Small intestine (tissue), 7 donors: ENCODE measurements around the gene LINC00305. TPM values are rescaled to one million over a fixed set of nuclear protein-coding genes. Genes with fewer than 3 reads are reported as not detected.

Experiments used
- DNase-seq, 2 donors: peaks; one replicate each; pipeline versions ENCODE4 v3.0.0 to v3.0.0-alpha.2; 2013
- FAIRE-seq: peaks from 2 replicates; lab custom pipeline; 2012; peaks lifted over from hg19 to GRCh38; lab: Jason Lieb, UNC
- H3K27ac ChIP-seq, 3 donors: one replicate each; pipeline ENCODE4 v1.5.1; 2013; ENCODE audit warnings: low read length in 2 of 3, mild to moderate bottlenecking in 2 of 3, control low read depth in 1 of 3, inconsistent platforms in 1 of 3, low read depth in 1 of 3, moderate library complexity in 1 of 3
- H3K27me3 ChIP-seq, 3 donors: one replicate each; pipeline ENCODE4 v1.6.1; 2013; ENCODE audit warnings: low read length in 3 of 3, inconsistent platforms in 1 of 3; ENCODE audit not compliant: control insufficient read depth in 3 of 3, insufficient read depth in 3 of 3
- H3K36me3 ChIP-seq, 3 donors: one replicate each; pipeline ENCODE4 v1.6.1; 2013; ENCODE audit warnings: low read length in 3 of 3, inconsistent platforms in 1 of 3, low read depth in 1 of 3, mild to moderate bottlenecking in 1 of 3, moderate library complexity in 1 of 3; ENCODE audit not compliant: control insufficient read depth in 3 of 3, insufficient read depth in 2 of 3
- H3K4me1 ChIP-seq, 3 donors: one replicate each; pipeline ENCODE4 v1.6.1; 2013; ENCODE audit warnings: low read length in 2 of 3, inconsistent platforms in 1 of 3, low read depth in 1 of 3, mild to moderate bottlenecking in 1 of 3, moderate library complexity in 1 of 3; ENCODE audit not compliant: control insufficient read depth in 3 of 3, insufficient read depth in 2 of 3
- H3K4me3 ChIP-seq, 3 donors: one replicate each; pipeline ENCODE4 v1.5.1; 2013; ENCODE audit warnings: low read length in 3 of 3, control low read depth in 1 of 3, inconsistent platforms in 1 of 3, low read depth in 1 of 3, mild to moderate bottlenecking in 1 of 3, moderate library complexity in 1 of 3
- H3K9me3 ChIP-seq, 2 donors: one replicate each; pipeline ENCODE4 v1.6.1; 2013; ENCODE audit warnings: low read depth in 1 of 2, low read length in 1 of 2; ENCODE audit not compliant: control insufficient read depth in 2 of 2, insufficient read depth in 1 of 2
- WGBS, 3 donors: extraction: QIAGEN DNeasy Blood & Tissue Kit; methylation state at CpG; one replicate each; pipeline ENCODE4 v1.1.7; 2013; 5-methylcytosine and 5-hydroxymethylcytosine counted together
- polyA plus RNA-seq, 4 donors: library from polyadenylated mRNA; stranded (reverse) in 3 of 4; unstranded in 1 of 4; fragments of 200-250 nt in 3 of 4; fragments of 120-200 nt in 1 of 4; gene quantifications; one replicate each; pipeline versions ENCODE4 v1.2.1 to v1.2.3, GENCODE V29; 2013
- donor health status: healthy with polysubstance abuse.
- donor health status: control.
- donor health status: control.
- donor health status: Bipolar disorder and iron deficiency.
- donor health status: healthy.

Gene LINC00305
- polyA plus RNA-seq, 4 donors, result not detected

DNA sequence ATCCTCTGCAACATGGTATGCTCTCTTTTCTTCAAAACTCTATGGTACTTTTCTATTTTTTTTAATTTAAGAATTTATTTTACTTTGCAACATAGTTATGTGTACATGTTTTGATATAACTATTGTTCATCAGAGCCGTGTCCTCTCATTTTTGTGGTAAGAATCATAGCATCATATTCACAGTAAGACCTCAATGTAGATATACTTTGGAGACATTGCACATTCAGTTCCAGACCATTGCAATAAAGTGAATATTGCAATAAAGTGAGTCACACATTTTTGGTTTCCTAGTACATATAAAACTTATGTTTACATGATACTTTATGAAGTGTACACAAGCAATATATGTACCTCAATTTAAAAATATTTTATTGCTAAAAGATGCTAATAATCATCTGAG, 22.7 kb upstream of the LINC00305 start:
- Histone ChIP-seq H3K36me3 (no peaks in the 10 kb centered on the region), H3K9me3 (no peaks in the 10 kb centered on the region), H3K27me3 (no peaks in the 10 kb centered on the region), H3K4me1 (no peaks in the 10 kb centered on the region), H3K4me3 (no peak overlapping the region), H3K27ac (no peak overlapping the region)
- FAIRE-seq, result no peak
- DNase-seq, result no peak
- 42 to 85% (median 85%) methylated on average over 1 of the region's 1 CpG for WGBS, 3 donors

DNA sequence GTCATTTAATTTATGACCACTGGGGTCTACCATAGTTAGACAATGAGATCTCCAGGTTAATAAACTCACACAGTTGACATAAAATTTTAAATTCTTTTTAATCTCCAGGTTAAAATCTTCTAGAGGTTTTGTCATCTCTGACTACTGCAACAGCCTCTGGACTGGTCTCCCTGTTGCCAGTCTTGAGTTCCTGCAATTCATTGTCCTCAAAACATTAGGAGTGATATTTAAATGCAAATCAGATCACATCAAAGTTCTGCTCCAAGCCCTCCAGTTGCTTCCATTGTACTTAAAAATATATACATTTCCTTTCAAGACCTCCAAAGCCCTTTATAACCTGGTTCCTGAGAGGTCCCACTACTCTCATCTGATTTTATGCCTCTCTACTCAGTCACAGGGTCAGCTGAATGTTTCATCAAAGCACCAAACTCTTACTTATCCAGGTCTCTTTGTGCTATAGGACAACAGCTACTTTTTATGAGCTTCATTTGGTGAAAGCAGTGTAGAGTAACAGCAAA, 18.6 kb upstream of the LINC00305 start:
- FAIRE-seq, result no peak
- Histone ChIP-seq H3K27me3 (no peaks in the 10 kb centered on the region), H3K9me3 (no peaks in the 10 kb centered on the region), H3K4me3 (no peak overlapping the region), H3K36me3 (no peaks in the 10 kb centered on the region), H3K27ac (no peak overlapping the region), H3K4me1 (no peaks in the 10 kb centered on the region)
- DNase-seq, result no peak

DNA sequence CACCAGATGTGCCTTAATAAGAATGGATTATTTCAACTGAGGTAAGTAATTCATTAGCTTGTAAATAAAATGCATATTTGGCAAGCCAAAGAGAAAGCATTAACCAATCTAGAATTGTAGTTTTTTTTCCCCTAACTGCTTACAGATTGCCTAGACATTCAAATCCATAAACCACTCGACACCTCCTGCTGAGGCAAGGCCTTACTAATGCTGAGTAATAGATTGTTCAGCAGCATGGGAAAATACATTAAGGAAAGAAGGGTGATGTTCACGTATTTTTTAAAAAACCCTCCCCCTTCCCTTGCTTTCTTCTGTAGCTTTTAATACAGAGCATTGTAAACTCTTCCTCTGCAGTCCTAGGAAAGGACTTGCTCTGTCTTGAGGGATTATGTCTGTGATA, 17.0 kb upstream of the LINC00305 start:
- Histone ChIP-seq H3K9me3 (no peaks in the 10 kb centered on the region), H3K27me3 (no peaks in the 10 kb centered on the region), H3K4me3 (no peak overlapping the region), H3K4me1 (no peaks in the 10 kb centered on the region), H3K27ac (no peak overlapping the region), H3K36me3 (no peaks in the 10 kb centered on the region)
- FAIRE-seq (no peak), DNase-seq (no peak)
- WGBS, 3 donors, result 30 to 34% (median 31%) methylated on average over 2 of the region's 2 CpGs

DNA sequence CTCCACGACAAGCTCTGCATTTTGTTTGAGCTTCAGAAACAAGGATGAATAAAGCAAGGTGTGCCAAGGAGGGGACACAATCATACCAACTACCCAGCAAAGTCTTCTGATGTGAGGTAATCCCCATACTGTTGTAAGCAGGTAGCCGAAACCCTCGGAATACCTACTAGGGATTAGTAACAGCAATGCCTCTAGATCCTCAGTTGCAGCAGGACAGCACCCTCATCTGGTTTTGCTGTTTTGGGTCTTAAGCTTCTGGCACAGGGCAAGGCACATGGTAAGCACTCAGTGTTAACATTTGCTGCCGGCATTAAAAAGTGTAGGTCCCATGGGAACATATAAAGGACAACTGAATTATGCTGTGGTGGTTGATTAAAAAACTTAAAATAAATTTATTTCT, 16.0 kb upstream of the LINC00305 start:
- Histone ChIP-seq H3K36me3 (no peaks in the 10 kb centered on the region), H3K9me3 (no peaks in the 10 kb centered on the region), H3K4me1 (no peaks in the 10 kb centered on the region), H3K4me3 (no peak overlapping the region), H3K27ac (no peak overlapping the region), H3K27me3 (no peaks in the 10 kb centered on the region)
- no peak for FAIRE-seq
- WGBS, 3 donors, result 82 to 90% (median 82%) methylated on average over 4 of the region's 4 CpGs
- DNase-seq, result no peak

DNA sequence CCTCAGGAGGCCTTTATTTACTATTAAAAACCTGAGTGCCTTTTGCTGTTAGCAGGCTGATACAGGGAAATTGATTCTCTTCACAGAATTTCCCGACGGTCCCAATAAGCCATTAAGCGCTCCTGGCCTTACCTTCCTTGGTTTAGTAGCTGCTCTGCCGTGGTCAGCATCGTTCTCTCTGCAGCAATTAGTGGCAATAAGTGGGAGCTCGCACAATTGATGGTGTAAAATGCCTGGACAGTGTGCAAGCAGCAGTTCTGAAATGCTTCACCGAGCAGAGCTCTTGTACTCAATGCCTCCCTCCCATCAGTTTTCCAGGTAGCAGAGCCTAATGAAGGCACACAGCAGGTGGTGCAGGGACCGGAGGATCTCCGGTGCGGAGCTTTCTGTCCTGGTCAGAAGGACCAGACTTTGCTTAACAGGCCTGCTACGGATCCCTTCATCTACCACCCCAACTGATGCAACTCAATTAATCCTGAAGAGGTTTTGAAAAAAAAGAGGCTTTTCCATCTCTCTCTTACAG, 1.1 kb upstream of the LINC00305 start:
- 81 to 85% (median 84%) methylated on average over 11 of the region's 11 CpGs for WGBS, 3 donors
- FAIRE-seq, result no peak

DNA sequence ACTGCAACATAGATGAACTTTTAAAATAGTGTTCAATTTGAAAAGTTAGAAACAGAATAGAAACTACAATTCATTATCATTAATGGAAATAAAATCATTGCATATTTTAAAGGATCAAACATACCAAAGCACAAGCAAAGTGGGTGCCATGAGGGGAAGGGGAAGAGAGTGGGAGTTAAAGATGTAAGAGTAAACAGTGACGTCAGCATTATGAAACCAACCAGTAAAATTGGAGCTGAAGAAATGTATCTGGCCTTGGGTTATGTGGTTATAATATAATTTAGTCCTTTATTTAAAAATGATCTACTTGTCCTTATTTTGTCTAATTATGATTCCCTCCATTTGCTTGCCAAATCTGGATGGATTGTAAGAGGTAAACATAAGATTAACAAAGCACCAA, 6.0 kb downstream of the LINC00305 start:
- Histone ChIP-seq H3K4me3 (no peak overlapping the region), H3K27me3 (no peaks in the 10 kb centered on the region), H3K9me3 (no peaks in the 10 kb centered on the region), H3K36me3 (no peaks in the 10 kb centered on the region), H3K4me1 (no peaks in the 10 kb centered on the region), H3K27ac (no peak overlapping the region)
- DNase-seq (no peak), FAIRE-seq (no peak)
- 79 to 81% (median 81%) methylated on average over 1 of the region's 1 CpG for WGBS, 3 donors

More for the DNA sequence above, 1.1 kb upstream of the LINC00305 start:
- H3K9me3 ChIP-seq, result no peaks in the 10 kb centered on the region
- H3K27me3 ChIP-seq, result no peaks in the 10 kb centered on the region
- no peak overlapping the region for H3K27ac ChIP-seq
- no peaks in the 10 kb centered on the region for H3K36me3 ChIP-seq
- H3K4me1 ChIP-seq, result no peaks in the 10 kb centered on the region
- DNase-seq, result no peak
- no peak overlapping the region for H3K4me3 ChIP-seq

DNA sequence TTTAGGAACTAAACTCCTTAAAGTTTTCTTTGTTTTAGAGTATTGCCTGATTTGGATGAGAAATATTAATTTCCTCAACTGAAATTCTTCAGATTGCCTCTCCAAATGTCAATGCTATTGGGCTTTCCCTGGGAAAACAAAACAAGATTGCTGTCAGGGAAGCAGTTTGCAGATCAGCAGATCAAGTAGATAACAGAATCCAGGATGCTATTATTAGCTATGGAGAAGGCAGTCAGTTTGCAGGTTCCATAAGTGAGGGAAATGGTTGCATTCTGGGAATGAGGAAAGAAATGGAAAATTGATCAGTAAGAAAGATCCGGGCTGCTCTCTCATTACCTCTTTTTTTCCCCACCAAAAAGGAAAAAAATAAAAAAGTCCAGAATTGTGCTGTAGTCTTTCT, 11.0 kb downstream of the LINC00305 start:
- FAIRE-seq (no peak), DNase-seq (no peak)
- Histone ChIP-seq H3K27me3 (no peaks in the 10 kb centered on the region), H3K36me3 (no peaks in the 10 kb centered on the region), H3K4me1 (no peaks in the 10 kb centered on the region), H3K27ac (no peak overlapping the region), H3K9me3 (no peaks in the 10 kb centered on the region), H3K4me3 (no peak overlapping the region)
- 81 to 82% (median 81%) methylated on average over 1 of the region's 1 CpG for WGBS, 3 donors

DNA sequence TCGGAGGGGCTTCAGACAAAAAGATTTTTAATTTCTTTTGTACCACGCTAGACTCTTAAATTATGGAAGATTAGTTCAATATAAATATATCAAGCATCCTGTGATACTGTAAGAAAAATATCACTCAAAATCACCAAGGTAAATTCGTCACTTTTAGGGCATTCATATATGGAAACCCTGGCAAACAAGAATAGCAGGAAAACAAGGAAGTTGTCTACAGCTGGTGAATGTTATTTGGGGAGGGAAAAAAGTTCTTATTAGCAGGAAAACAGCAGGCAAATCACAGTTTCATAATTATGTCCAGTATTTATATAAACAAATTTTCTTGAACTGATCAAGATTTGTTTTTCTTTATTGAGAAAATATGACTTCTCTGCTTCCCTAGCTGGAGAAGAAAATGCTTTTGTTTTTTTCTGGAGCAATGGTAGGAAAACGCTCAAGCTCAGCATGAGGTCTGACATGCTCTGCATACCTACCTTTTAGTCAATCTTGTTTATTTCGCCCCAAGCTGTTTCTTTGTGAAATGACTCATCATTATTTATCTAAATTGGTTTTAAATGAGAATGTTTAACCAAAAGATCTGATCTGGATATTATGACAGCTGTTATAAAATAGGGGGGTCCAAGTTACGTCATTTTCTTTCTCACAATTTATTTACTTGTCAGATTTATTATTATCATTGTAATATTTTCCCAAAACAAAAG, 14.7 kb downstream of the LINC00305 start:
- DNase-seq (no peak), FAIRE-seq (no peak)
- no peak overlapping the region for H3K27ac ChIP-seq

More for the DNA sequence above, 14.7 kb downstream of the LINC00305 start:
- Histone ChIP-seq H3K9me3 (no peaks in the 10 kb centered on the region), H3K36me3 (no peaks in the 10 kb centered on the region), H3K27me3 (no peaks in the 10 kb centered on the region), H3K4me3 (no peak overlapping the region), H3K4me1 (no peaks in the 10 kb centered on the region)
- WGBS, 3 donors, result 49 to 63% (median 58%) methylated on average over 6 of the region's 6 CpGs
